ENCODE data around the gene SRRD.

Gene SRRD

GRCh38 chr22:26536762-26537134 lies 53.1 kb downstream of the SRRD start:
- peaks cover 9 to 39% (median 32%) of the 10 kb centered on the region in 3 donors for H3K36me3 ChIP-seq
- no peak overlapping the region for H3K27ac ChIP-seq
- TF ChIP-seq CTCF (IDR thresholded peaks at IDR 0.05), result no peak
- no peaks in the 10 kb centered on the region for H3K9me3 ChIP-seq
- H3K4me1 ChIP-seq, result no peaks in the 10 kb centered on the region
- H3K27me3 ChIP-seq, result no peaks in the 10 kb centered on the region
- intact Hi-C loops (cut with DNase I; ENCODE audit: low total_unique reads), result no loop called here
- no peak overlapping the region for H3K4me3 ChIP-seq
- no peak for DNase-seq

GRCh38 chr22:26540119-26540518 lies 56.4 kb downstream of the SRRD start:
- Histone ChIP-seq H3K9me3 (no peaks in the 10 kb centered on the region), H3K4me3 (no peak overlapping the region), H3K36me3 (peaks cover 4 to 30% (median 24%) of the 10 kb centered on the region in 3 donors), H3K27ac (no peak overlapping the region), H3K4me1 (no peaks in the 10 kb centered on the region), H3K27me3 (no peaks in the 10 kb centered on the region)
- intact Hi-C loops (cut with DNase I; ENCODE audit: low total_unique reads), result no loop called here
- no peak for DNase-seq
- TF ChIP-seq CTCF (IDR thresholded peaks at IDR 0.05), result no peak

- no peak overlapping the region for H3K4me3 ChIP-seq
- no peaks in the 10 kb centered on the region for H3K4me1 ChIP-seq
- DNase-seq, result no peak
- H3K36me3 ChIP-seq, result peaks cover 4 to 27% (median 22%) of the 10 kb centered on the region in 3 donors
- TF ChIP-seq CTCF (IDR thresholded peaks at IDR 0.05), result no peak
- no peaks in the 10 kb centered on the region for H3K9me3 ChIP-seq
- intact Hi-C loops (cut with DNase I; ENCODE audit: low total_unique reads), result no loop called here
- no peak overlapping the region for H3K27ac ChIP-seq
- H3K27me3 ChIP-seq, result no peaks in the 10 kb centered on the region
Measured at GRCh38 chr22:26541167-26541819, 57.6 kb downstream of the SRRD start.

- no peaks in the 10 kb centered on the region for H3K9me3 ChIP-seq
- TF ChIP-seq CTCF (IDR thresholded peaks at IDR 0.05), result no peak
- intact Hi-C loops (cut with DNase I; ENCODE audit: low total_unique reads), result no loop called here
- no peaks in the 10 kb centered on the region for H3K27me3 ChIP-seq
- peak in 1 of 2 donors; percentile 55 for DNase-seq
- no peaks in the 10 kb centered on the region for H3K4me1 ChIP-seq
- no peak overlapping the region for H3K4me3 ChIP-seq
- peaks cover 4 to 17% (median 13%) of the 10 kb centered on the region in 3 donors for H3K36me3 ChIP-seq
- no peak overlapping the region for H3K27ac ChIP-seq
Measured at GRCh38 chr22:26542831-26543230, 59.2 kb downstream of the SRRD start.
